ENCODE measurements around the gene IL12RB1. TPM values are rescaled to one million over a fixed set of nuclear protein-coding genes. Genes with fewer than 3 reads are reported as not detected.

IL12RB1 gene
- total and polyA plus RNA-seq, 2 of the 13 experiments (the other 11 are each of a cell fraction or from before 2014, with no cell fraction given), result 0.03 to 0.04 TPM

DNA sequence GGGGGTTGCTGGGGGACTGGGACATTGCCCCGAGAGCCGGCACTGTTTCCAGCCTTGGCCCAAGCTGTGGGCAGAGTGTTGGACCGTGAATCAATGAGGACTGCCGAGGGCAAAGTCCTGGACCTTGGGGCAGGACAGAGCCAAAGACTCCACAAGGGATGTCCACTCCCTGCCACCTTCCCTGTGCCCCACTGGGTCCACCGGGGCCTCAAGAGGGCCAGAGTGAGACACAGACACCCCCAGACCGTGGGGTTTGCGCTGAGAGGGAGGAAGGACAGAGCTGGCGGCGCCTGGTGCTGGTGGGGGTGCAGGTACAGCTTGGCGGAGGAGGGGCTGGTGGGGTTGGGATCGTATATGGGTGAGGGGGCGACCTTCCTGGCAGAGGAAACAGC, 22.6 kb upstream of the IL12RB1 start (continued):
- TF ChIP-seq ZNF337 (CRISPR knock-in tag; IDR thresholded peaks at IDR 0.05; ENCODE audit: borderline replicate concordance, low read depth) (no peak), BORCS8-MEF2B (CRISPR knock-in tag; IDR thresholded peaks at IDR 0.05) (peak; percentile 16; the same call in 1 of the 2 replicates), ARID2 (CRISPR knock-in tag; IDR thresholded peaks at IDR 0.05; ENCODE audit: borderline replicate concordance) (no peak), RCOR2 (CRISPR knock-in tag; IDR thresholded peaks at IDR 0.05) (no peak; the same call in 1 of the 2 replicates), SALL2 (CRISPR knock-in tag; IDR thresholded peaks at IDR 0.05) (0 out of 2 replicates have a peak, but pooled peaks have one; percentile 23), ZNF407 (CRISPR knock-in tag; IDR thresholded peaks at IDR 0.05; ENCODE audit: not compliant biosample characterization) (peak; percentile 63), ZNF468 (CRISPR knock-in tag; IDR thresholded peaks at IDR 0.05) (no peak), ZBTB39 (CRISPR knock-in tag; IDR thresholded peaks at IDR 0.05) (0 out of 2 replicates have a peak, but pooled peaks have one; percentile 48), SAP130 (CRISPR knock-in tag; IDR thresholded peaks at IDR 0.05; ENCODE audit: low read depth) (no peak; the same call in 1 of the 2 replicates), POGK (CRISPR knock-in tag; conservative IDR thresholded peaks at IDR 0.05) (0 out of 2 replicates have a peak, but pooled peaks have one; percentile 19), TCF7 (IDR thresholded peaks at IDR 0.05; ENCODE audit: low read depth) (no peak), RBM22 (optimal IDR thresholded peaks at IDR 0.05; ENCODE audit: low read length) (no peak), ZNF350 (CRISPR knock-in tag; IDR thresholded peaks at IDR 0.05; ENCODE audit: borderline replicate concordance, low read depth) (no peak), MAF1 (CRISPR knock-in tag; IDR thresholded peaks at IDR 0.05; ENCODE audit: borderline replicate concordance) (no peak), ZMYM3 (CRISPR knock-in tag; IDR thresholded peaks at IDR 0.05) (peak; percentile 94), NBN (conservative IDR thresholded peaks at IDR 0.05) (no peak)
- TF ChIP-seq, protein P1, sequence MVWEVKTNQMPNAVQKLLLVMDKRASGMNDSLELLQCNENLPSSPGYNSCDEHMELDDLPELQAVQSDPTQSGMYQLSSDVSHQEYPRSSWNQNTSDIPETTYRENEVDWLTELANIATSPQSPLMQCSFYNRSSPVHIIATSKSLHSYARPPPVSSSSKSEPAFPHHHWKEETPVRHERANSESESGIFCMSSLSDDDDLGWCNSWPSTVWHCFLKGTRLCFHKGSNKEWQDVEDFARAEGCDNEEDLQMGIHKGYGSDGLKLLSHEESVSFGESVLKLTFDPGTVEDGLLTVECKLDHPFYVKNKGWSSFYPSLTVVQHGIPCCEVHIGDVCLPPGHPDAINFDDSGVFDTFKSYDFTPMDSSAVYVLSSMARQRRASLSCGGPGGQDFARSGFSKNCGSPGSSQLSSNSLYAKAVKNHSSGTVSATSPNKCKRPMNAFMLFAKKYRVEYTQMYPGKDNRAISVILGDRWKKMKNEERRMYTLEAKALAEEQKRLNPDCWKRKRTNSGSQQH (CRISPR knock-in tag; IDR thresholded peaks at IDR 0.05; ENCODE audit: low read depth), result no peak
